ENCODE data around the gene SMTN.
A peak's percentile ranks its signal among the peaks of the same experiment; 100 is the strongest.
"Not testable (repeated sequence)": the region's sequence is repeated elsewhere in the genome, so short reads cannot be mapped to it uniquely, and the experiment has no call there.

SMTN gene

DNA sequence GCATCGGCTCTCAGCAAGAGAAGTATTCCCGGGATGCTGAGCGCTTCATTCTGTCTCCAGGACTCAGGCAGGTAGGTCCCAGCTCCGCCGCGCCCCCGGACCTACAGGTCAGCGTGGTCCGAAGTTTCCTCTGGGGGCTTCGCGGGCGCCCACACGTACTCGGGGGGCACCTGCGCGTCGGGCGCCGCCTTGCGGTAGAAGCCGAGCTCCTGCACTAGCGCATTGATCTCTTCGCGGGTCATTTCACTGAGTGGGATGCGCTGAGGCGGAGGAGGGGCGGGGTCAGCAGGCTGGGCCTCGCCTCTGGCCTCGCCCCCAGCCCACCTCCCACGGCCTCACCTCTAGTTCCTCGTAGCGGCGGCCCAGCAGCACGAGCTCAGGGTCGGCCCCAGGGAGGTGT lies 23.8 kb downstream of the SMTN start:
- no peak for DNase-seq (ENCODE audit: low spot score)

DNA sequence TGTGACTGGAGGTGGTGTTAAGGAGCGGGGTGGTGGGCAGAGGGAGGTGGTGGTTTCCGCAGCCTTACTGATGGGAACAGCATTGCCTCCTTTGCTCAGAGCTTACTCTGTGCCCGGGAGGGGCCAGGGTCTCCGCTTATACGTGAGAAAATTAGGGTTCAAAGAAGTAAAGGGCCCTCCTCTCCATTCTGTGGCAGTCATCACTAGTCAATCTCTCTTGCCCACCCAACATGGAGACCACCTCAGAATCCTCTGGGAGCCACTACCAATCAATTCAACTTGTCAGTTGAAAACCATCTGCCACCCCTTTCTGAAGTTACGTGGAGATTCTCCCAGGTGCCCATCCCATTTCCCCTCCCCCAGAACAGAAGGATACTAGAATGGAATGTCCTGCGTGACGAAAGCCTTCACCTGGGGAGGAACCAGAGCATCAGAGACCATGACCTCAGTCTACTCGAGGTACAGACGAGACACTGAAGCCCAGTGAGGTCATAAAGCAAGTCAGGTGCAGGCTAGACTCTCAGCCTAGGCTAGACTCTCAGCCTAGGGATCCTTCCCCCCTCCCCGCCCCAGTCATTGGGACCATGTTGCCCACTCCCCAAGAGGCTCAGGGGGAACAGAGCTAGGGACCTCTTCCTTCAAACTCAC lies 24.3 kb downstream of the SMTN start:
- no peak for DNase-seq (ENCODE audit: low spot score)

DNA sequence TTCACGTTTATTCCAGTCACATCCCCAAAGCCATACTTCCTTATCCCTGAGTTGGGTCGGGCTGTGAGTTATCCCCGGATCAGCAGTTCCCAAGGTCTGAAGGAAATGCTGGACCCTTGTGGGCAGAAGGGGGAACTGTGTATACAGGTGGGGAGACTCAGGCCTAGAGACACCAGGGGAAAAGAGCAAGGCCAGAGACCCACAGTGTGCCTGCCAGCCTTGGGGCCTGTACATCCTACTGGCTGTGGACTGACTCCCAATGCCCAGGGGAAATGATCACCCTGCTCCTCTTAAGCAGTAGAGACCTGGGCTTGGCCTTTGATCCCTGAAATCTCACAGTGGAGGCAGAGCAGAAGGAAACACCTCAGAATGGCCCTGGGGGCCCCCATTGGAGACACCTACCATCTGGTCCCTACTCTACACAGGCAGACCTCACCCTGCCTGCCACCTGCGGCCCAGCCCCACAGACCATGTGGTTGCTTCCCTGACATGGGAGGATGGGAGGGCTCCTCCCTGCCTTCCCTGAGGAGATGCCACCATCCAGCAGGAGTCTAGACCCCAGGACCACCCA lies 25.0 kb downstream of the SMTN start:
- no peak for DNase-seq (ENCODE audit: low spot score)

DNA sequence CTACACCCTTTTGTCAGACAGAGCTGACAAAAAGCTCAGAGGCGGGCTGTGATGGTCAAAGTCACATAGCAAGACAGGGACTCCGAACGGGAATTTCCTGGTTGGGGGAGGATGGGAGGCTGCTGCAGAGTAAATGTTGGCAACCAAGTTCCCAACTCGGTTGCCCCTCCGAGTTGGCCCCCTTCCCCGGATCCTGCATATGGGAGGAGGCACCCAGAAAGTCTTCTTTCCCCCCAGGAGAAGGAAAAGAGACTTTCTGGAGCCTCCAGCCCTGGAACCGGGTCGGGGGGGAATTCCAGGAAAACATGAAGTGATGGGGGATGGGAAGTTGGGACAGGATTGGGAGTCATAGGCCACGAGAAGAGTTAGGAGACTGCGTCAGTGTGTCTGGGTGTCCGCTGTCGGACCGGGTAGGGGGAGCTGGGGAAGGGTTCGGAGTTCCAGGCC lies 25.6 kb downstream of the SMTN start:
- DNase-seq (ENCODE audit: low spot score), result no peak

DNA sequence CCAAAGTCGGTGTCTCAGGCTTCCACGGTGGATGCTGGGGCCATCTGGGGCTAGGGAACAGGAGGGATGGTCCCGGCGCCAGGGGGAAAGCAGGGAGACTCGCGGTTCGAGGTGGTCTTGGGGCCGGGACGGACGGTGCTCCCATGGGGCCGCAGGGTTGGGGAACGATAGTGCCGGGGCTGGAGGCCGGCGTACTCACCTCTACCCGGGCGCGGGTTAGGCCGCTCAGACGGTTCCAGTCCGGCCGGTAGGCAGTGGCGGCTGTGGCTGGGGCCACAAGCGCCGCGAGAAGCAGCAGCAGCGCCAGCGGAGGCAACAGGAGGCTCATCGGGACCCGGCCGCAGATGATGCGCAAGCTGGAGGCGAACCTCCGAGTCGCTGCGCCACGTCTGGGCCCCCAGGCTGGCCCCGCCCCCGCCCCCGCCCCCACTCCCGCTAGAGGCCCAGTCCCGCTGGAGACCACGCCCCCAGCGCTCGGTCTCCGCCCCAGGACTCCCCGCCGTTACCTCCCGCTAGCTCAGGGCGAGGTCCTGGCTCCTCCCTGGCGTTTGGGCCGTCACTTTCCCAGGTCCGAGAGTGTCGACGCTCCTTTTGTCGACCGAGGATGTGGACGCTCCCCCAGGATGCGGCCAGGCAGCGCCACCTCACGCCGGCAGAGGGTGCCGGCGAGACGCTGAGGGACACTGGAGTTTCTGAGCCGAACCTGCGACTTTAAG lies 26.2 kb downstream of the SMTN start, which contains the start of gene SELENOM:
Gene SELENOM (minus strand): TSS at position 391 of the 716 bp plus-strand sequence. CDS start 63 bp downstream, at position 328.
- peak; percentile 92 for DNase-seq (ENCODE audit: low spot score)

DNA sequence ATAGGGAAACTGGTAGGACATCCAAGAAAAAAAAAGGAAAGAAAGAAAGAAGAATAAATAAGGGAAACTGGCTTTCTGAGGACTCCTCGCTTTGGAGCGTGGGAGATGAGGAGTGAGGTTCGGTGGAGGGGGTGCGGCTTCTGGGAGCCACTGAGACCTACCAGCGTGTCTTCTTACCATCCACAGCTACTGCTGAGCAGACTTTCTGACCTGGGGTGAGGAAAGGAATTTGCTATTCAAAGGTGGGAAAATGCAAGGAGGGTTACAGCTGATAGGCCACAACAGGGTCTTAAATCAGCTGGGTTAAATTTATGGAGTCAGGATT lies 26.7 kb downstream of the SMTN start:
- DNase-seq (ENCODE audit: low spot score), result no peak

DNA sequence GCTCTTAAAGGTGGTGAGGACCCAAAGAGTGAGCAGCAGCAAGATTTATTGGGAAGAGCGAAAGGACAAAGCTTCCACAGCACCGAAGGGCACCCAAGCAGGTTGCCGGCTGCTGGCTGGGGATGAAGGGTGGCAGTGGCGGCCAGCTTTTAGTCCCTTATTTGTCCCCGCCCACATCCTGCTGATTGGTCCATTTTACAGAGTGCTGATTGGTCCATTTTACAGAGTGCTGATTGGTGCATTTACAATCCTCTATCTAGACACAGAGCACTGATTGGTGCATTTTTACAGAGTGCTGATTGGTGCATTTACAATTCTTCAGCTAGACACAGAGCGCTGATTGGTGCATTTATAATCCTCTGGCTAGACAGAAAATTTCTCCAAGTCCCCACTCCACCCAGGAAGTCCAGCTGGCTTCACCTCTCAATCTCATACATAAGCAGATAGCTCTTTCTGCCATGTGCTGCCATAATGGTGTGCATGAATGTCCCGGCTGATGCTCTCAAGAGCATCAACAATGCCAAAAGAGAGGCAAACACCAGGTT lies 31.5 kb downstream of the SMTN start:
- DNase-seq (ENCODE audit: low spot score), result not testable (repeated sequence)

DNA sequence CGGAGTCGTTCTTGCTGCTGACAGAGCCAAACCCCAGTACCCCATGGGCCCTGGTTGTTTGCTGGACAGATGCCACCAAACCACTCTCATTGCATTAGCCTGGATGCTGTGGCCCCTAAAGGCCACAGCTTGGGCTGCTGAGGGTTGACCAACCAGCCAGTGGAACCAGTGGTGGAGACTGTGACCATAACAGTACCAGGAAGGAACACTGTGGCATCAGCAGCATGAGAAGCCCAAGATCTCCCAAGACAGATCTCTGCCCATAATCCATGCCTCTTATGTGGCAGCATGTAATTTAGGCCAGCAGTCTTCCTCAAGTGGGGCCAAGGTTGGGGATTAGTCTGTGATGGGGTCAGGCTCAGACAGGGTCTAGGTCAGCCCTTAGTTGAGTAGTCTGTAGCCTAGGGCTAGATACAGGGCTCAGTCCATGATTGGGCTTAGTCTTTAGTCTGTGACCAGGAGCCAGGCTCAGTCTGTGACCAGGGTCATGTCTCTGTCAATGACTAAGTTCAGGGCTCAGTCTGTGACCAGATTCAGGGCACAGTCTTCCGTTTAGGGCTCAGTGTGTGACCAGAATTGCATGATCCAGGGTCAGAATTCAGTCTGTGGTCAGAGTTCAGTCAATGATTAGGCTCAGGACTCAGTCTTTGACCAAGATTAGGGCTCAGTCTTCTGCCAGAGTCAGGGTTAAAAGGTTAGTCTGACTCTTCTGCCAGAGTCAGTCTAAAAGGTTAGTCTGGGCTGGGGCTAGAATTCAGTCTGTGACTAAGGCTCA lies 37.1 kb downstream of the SMTN start:
- no peak for DNase-seq (ENCODE audit: low spot score)

DNA sequence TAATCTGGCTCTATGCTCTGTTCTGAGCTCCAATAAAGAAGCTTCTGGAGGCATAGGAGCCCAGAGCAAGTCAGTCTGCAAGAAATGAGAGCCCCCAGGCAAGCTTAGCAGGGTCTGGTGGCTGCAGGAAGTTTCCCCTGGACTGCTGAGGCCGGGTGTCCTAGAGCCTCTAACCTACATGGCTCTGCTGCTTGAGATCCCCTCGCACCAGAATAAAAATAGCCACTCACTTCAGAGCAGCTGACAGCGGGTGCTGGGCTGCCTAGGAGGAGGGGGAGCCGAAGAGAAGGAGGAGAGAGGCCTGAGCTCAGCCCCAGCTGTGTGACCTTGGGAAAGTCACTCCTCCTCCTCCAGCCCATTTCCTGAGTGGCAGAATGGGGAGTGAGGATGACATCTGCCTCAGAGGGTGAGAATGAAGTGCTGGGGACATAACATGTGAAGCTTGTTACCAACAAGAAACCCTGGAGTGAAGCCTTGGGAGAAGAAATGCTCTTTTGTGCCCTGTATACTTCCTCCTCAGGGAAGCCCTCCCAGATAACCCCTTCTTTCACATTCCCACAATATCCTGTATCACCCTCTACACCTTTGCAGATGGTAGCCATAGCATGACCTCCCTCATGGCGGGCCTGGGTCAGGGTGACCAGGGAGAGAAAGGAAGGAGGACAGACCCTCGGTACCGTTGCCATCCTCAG lies 38.1 kb downstream of the SMTN start:
- no peak for DNase-seq (ENCODE audit: low spot score)

DNA sequence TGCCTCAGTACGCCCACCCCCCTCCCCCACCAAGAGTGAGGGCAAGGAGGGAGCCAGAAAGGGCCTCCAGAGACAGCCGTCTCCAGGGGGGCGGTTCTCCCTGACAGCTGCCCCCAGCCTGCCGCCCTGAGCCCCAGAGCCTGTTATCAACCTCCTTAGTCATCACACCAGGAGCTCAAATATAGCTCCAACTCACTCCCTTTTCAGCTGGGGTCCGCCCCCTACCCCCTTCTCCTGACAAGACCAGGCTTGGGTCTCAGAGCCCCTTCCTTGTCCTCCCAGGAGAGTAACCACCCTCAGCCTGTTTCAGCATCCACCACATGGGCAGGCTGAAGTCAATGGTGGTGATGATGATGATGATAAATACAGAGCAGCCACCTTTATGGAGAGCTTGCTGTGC lies 39.1 kb downstream of the SMTN start:
- no peak for DNase-seq (ENCODE audit: low spot score)

DNA sequence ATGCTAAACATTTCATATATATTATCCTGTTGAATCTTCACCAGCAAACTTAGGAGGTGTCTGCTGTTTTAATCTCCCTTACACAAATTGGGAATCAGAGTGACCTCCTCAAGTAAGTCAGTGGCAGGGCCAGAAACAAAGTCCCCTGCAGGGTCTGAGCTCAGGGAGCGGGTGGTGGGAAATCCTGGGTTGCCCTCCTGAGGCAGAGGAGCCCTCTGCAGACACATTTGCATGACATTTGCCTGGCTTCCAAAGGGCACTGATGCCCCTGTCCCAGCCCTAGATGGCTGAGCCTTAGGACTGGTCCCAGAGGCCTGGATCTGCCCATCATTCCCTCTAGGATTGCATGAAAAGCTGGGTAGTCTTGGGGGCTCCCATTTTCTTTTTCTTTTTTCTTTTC lies 39.5 kb downstream of the SMTN start:
- no peak for DNase-seq (ENCODE audit: low spot score)

DNA sequence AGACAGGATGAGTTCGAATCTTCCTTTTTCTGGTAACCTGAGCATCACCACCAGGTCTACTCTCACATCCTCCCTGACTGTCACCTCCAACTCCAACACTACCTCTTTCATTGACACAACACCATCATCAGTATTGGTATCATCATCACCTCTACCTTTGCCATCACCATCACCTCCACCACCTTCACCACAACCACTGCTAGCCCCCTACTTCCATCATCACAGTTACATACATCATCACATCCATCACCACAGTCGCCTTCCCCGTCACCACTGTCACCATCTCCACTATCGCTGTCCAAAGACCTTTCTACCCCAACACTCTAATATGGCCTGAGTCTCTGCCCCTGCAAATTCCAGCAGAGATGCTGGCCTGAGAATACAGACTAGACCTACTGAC lies 40.3 kb downstream of the SMTN start:
- DNase-seq (ENCODE audit: low spot score), result no peak

DNA sequence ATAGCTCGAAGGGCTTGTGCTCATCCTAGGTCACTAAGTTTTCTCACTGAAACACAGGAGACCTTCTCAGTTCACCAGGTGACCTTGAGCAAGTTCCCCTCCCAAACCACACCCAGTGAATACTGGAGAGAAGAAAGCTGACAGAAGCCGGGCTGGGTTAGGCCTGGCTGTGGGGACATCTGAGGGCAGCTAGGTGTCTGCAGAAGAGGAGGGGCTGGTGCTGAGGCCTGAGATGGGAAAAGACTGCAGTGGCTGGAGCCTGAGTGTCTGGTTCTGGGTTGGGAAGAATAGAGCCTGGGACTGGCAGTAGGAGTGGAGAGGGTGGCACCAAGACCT lies 41.0 kb downstream of the SMTN start:
- no peak for DNase-seq (ENCODE audit: low spot score)

DNA sequence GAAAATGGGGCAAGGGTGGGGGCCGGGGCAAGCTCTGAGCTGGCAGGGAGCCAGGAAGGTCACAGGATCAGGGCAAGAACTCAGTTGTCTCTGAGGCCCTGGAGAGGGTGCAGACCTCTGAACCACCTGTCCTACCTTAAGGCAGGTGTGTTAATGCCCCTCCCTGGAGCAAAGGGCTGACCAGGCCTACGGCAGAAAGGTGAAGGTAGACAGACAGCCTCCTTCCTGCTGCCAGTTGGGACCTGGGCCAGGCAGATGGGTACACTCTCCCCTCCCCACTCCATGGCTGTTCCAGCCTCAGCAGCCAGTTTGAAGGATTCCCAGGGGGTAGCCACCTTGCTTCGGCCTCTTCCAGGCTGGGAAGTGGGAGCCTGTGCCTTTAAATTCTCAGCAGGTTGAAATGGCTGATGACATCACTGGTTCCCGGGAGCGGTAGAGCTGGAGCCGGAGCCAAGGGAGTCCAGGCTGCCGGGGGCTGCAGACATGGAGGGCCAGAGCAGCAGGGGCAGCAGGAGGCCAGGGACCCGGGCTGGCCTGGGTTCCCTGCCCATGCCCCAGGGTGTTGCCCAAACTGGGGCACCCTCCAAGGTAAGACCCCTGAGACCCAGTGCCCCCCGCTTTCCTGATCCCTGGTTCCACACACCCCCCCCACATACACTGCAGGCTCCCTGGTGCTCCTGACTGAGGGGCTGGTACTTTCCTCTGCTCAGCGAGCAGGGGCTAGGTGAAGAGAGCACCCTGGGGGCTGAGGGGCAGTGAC lies 41.6 kb downstream of the SMTN start, which contains the start of gene INPP5J:
Gene INPP5J (plus strand): TSS at position 435 of the 760 bp plus-strand sequence. CDS start 49 bp downstream, at position 484.
- no peak for DNase-seq (ENCODE audit: low spot score)

DNA sequence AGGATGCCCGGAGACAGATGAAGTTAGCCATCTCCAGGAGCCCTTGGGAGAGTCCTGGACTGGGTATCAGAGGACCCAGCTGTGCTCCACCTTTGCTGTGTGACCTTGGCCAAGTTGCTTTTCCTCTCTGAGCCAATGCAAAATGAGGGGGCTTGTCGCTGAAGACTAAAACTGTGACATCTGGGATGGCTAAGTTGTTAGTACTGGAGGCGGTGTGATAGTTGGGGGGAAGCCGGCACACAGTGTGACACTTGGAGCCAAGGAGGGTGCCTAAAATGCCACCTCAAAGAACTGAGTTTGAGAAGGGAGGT lies 42.1 kb downstream of the SMTN start:
- DNase-seq (ENCODE audit: low spot score), result no peak

DNA sequence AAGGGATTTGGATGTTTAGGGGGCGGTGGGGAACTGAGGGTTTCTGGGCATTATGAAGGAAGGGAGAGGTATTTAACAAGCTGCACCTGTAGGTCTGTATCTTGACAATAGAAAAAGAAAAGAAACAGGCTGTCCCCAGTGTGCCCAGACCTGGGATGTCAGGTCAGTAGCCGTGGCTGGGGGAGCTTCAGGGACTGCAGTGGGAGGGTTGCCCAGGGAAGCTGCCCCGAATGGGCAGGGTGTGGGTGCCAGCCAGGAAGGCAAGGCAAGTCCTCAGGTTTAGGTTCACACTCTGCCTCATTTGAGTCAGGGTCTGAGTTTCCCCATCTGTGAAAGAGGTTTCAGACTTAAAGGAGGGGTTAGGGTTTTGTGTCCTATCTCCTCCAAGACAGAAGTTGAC lies 43.2 kb downstream of the SMTN start:
- no peak for DNase-seq (ENCODE audit: low spot score)

DNA sequence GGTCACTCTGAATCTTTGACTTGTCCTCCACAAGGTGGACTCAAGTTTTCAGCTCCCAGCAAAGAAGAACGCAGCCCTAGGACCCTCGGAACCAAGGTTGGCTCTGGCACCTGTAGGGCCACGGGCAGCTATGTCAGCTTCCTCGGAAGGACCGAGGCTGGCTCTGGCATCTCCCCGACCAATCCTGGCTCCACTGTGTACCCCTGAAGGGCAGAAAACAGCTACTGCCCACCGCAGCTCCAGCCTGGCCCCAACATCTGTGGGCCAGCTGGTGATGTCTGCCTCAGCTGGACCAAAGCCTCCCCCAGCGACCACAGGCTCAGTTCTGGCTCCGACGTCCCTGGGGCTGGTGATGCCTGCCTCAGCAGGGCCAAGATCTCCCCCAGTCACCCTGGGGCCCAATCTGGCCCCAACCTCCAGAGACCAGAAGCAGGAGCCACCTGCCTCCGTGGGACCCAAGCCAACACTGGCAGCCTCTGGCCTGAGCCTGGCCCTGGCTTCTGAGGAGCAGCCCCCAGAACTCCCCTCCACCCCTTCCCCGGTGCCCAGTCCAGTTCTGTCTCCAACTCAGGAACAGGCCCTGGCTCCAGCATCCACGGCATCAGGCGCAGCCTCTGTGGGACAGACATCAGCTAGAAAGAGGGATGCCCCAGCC lies 43.8 kb downstream of the SMTN start:
- DNase-seq (ENCODE audit: low spot score), result no peak

DNA sequence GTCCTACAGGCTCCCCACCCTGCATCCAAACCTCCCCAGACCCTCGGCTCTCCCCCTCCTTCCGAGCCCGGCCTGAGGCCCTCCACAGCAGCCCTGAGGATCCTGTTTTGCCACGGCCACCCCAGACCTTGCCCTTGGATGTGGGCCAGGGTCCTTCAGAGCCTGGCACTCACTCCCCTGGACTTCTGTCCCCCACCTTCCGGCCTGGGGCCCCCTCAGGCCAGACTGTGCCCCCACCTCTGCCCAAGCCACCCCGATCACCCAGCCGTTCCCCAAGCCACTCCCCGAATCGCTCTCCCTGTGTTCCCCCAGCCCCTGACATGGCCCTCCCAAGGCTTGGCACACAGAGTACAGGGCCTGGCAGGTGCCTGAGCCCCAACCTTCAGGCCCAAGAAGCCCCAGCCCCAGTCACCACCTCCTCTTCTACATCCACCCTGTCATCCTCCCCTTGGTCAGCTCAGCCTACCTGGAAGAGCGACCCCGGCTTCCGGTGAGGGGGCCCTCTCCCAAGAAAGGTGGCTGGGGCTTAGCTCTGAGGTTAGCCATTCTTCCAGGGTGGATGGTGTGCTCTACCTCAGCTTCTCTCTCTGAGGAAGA lies 44.5 kb downstream of the SMTN start:
- DNase-seq (ENCODE audit: low spot score), result no peak

DNA sequence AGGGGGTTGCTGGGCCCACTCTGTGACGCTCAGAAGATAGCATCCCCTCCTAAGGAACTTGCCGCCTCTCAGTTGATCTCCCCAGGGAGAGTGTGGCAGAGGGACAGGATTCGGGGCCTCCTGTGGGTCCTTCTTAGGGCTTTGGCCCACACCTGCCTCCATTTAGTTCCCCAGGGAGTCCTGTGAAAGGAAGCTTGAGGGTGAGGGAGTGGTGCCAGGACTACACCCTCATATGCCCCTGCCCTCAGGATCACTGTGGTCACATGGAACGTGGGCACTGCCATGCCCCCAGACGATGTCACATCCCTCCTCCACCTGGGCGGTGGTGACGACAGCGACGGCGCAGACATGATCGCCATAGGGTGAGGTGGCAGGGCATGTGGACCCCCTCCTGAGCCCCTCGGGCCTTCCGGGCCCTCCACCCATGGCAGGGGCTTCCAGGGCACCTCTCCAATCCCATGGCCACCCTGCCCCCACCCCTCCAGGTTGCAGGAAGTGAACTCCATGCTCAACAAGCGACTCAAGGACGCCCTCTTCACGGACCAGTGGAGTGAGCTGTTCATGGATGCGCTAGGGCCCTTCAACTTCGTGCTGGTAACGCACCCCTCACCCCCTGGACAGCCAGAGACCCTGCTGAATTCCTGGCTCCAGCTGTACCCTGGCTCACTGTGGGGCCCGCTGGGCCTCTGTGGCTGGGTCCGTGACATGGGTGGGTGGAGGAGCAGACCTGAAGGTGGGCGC lies 45.2 kb downstream of the SMTN start:
- DNase-seq (ENCODE audit: low spot score), result no peak

DNA sequence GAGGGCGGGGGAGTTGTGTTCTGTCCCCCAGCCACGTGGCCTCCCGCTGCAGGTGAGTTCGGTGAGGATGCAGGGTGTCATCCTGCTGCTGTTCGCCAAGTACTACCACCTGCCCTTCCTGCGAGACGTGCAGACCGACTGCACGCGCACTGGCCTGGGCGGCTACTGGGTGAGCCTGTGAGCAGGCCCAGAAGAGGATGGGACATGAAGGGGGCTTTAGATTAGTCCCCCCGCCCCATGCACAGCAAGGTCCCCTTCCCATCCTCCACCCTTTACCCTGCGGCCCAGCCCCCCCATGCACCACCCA lies 45.7 kb downstream of the SMTN start:
- DNase-seq (ENCODE audit: low spot score), result no peak
